OCI-LY7 (cell line): ENCODE data around the gene CEACAM7. TPM values are rescaled to one million over a fixed set of nuclear protein-coding genes. Genes with fewer than 3 reads are reported as not detected.
A peak's percentile ranks its signal among the peaks of the same experiment; 100 is the strongest.

Experiments used
- BruUV-seq: library from RNA; stranded (reverse); fragments of 400-500 nt; replicated peaks from 2 replicates; lab custom pipeline; 2021; lab: Mats Ljungman, UMichigan
- CTCF ChIA-PET: fragments of 300-600 bp; sonication (Branson Sonifier 250); formaldehyde crosslinking; loops from one replicate; lab custom pipeline; 2022; ENCODE audit warnings: antibody characterized with exemption; ENCODE audit not compliant: unreplicated experiment; lab: Charles Lee
- POLR2A ChIA-PET: fragments of 300-600 bp; sonication (Branson Sonifier 250); formaldehyde crosslinking; loops from one replicate; lab custom pipeline; 2022; ENCODE audit warnings: antibody characterized with exemption; lab: Charles Lee
- DNase-seq: peaks from one replicate; pipeline ENCODE4 v3.0.0-alpha.2; 2015; ENCODE audit warnings: low spot score
- H2AFZ ChIP-seq: fragments of 200-600 bp; sonication (generic), shearing (Covaris generic); 2 replicates; pipeline ENCODE4 v1.6.1; 2014; ENCODE audit warnings: mild to moderate bottlenecking, antibody characterized with exemption, low read length, moderate library complexity
- H3K27ac ChIP-seq: fragments of 200-600 bp; sonication (generic); 2 replicates; pipeline ENCODE4 v1.5.1; 2014; ENCODE audit warnings: mixed run types, low read depth, mild to moderate bottlenecking, moderate library complexity, low read length, inconsistent platforms; ENCODE audit not compliant: poor library complexity, severe bottlenecking
- H3K36me3 ChIP-seq: fragments of 200-600 bp; sonication (generic); 2 replicates; pipeline ENCODE4 v1.6.1; 2014; ENCODE audit warnings: mild to moderate bottlenecking, antibody characterized with exemption, low read length, moderate library complexity, mixed read lengths; ENCODE audit not compliant: insufficient read depth
- H3K4me1 ChIP-seq: fragments of 200-600 bp; sonication (generic); 2 replicates; pipeline ENCODE4 v1.5.1; 2014; ENCODE audit warnings: mild to moderate bottlenecking, low read length; ENCODE audit not compliant: insufficient read depth, poor library complexity, severe bottlenecking
- H3K4me2 ChIP-seq: fragments of 200-600 bp; sonication (generic); 2 replicates; pipeline ENCODE4 v1.6.1; 2014; ENCODE audit warnings: mild to moderate bottlenecking, low read length
- H3K4me3 ChIP-seq: fragments of 200-600 bp; sonication (generic); 2 replicates; pipeline ENCODE4 v1.5.1; 2014; ENCODE audit warnings: mild to moderate bottlenecking, low read depth, low read length; ENCODE audit not compliant: poor library complexity, severe bottlenecking
- H3K79me2 ChIP-seq: fragments of 200-600 bp; sonication (generic); 2 replicates; pipeline ENCODE4 v1.6.1; 2016; ENCODE audit warnings: low read depth, mild to moderate bottlenecking, low read length, moderate library complexity, mixed read lengths; ENCODE audit not compliant: insufficient read depth
- H3K9me2 ChIP-seq: fragments of 200-600 bp; sonication (generic); 2 replicates; pipeline ENCODE4 v1.6.1; 2016; ENCODE audit warnings: mild to moderate bottlenecking, low read length, mixed read lengths; ENCODE audit not compliant: insufficient read depth
- H3K9me3 ChIP-seq: fragments of 200-600 bp; sonication (generic); 2 replicates; pipeline ENCODE4 v1.6.1; 2014; ENCODE audit warnings: mild to moderate bottlenecking, mixed run types, low read length, mixed read lengths
- H4K20me1 ChIP-seq: fragments of 200-600 bp; sonication (generic); 2 replicates; pipeline ENCODE4 v1.6.1; 2014; ENCODE audit warnings: mild to moderate bottlenecking, antibody characterized with exemption, low read length, moderate library complexity, mixed read lengths; ENCODE audit not compliant: insufficient read depth
- EZH2phosphoT487 ChIP-seq: fragments of 200-600 bp; sonication (generic); IDR thresholded peaks from 2 replicates; pipeline ENCODE4 v1.6.1; 2018; ENCODE audit warnings: low read depth, borderline replicate concordance, mild to moderate bottlenecking, mixed run types, antibody characterized with exemption, low read length, moderate library complexity, mixed read lengths
- intact Hi-C: fragments of 100-400 bp; cut with micrococcal nuclease; formaldehyde crosslinking; loops from one replicate; pipeline ENCODE4 v1.10.0; 2022; ENCODE audit not compliant: unreplicated experiment
- total RNA-seq, 2 experiments: library from RNA; depleted of rRNA in 1 of 2; stranded (reverse); fragments of >200 nt in 1 of 2; shearing (Covaris generic) in 1 of 2; gene quantifications; 2 replicates each; pipeline ENCODE4 v1.2.3, GENCODE V29; 2014 to 2022
- TF ChIP-seq, protein P1 (sequence below): fragments of 200-600 bp; sonication (generic); conservative IDR thresholded peaks from 2 replicates; pipeline ENCODE4 v1.5.1; 2014; ENCODE audit warnings: mild to moderate bottlenecking, antibody characterized with exemption, low read length, moderate library complexity, mixed read lengths

Gene CEACAM7
- total RNA-seq, 2 experiments from 2014 or later = not detected

DNA sequence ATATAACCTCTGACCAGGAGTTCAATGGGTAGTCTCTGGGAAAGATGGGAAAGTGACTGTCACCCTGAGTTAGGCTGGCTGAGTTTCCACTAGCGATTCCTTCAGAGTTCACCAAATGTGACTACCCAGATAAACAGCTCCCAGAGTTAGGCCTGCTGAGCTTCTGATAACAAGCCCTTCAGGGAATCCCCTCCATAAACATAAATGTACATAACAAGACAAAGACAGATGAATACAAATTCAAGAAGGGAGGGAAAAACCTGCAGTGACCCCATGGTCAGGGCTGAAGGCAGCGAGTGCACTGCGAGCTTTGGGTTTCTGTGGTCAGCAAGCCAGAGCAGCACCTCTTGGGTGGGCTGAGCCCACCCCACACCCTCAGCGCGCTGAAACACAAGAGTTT is 35.8 kb downstream of the CEACAM7 start:
- no peak overlapping the region for H3K4me3 ChIP-seq
- H3K79me2 ChIP-seq = no peaks in the 10 kb centered on the region
- no peaks in the 10 kb centered on the region for H3K9me2 ChIP-seq
- H4K20me1 ChIP-seq = no peaks in the 10 kb centered on the region
- no peak overlapping the region for H3K4me2 ChIP-seq
- intact Hi-C loops = no loop called here
- CTCF ChIA-PET = interaction anchor here (0.5 kb wide), 1 partner anchor 585 kb away, joined by 3 read pairs; no protein-coding TSS in a partner anchor
- no peaks in the 10 kb centered on the region for H3K36me3 ChIP-seq
- no peak overlapping the region for H2AFZ ChIP-seq
- BruUV-seq = no TSS peak
- TF ChIP-seq, protein P1, sequence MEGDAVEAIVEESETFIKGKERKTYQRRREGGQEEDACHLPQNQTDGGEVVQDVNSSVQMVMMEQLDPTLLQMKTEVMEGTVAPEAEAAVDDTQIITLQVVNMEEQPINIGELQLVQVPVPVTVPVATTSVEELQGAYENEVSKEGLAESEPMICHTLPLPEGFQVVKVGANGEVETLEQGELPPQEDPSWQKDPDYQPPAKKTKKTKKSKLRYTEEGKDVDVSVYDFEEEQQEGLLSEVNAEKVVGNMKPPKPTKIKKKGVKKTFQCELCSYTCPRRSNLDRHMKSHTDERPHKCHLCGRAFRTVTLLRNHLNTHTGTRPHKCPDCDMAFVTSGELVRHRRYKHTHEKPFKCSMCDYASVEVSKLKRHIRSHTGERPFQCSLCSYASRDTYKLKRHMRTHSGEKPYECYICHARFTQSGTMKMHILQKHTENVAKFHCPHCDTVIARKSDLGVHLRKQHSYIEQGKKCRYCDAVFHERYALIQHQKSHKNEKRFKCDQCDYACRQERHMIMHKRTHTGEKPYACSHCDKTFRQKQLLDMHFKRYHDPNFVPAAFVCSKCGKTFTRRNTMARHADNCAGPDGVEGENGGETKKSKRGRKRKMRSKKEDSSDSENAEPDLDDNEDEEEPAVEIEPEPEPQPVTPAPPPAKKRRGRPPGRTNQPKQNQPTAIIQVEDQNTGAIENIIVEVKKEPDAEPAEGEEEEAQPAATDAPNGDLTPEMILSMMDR = no peak
- TF ChIP-seq EZH2phosphoT487 = no peak
- no peaks in the 10 kb centered on the region for H3K9me3 ChIP-seq
- DNase-seq = no peak
- H3K27ac ChIP-seq = no peak overlapping the region
- H3K4me1 ChIP-seq = no peaks in the 10 kb centered on the region
- POLR2A ChIA-PET = no interaction called here

DNA sequence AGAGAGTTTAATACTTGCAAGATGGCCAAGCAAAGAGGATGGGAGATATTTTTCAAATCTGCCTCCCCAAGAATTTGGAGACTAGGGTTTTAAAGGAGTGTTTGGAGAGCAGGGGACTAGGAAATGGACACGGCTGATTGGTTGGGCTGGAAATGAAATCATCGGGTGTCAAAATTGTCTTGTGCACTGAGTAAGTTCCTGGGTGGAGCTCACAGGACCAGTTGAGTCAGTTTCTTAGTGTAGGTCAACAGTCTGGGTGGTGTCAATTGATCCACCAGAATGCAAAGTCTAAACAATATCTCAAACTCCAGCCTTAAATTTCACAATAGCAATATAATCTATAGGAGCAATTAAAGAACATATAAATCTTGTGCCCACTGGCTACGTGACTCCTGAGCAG is 38.2 kb downstream of the CEACAM7 start:
- Histone ChIP-seq H4K20me1 (no peaks in the 10 kb centered on the region), H3K79me2 (no peaks in the 10 kb centered on the region), H3K9me3 (no peaks in the 10 kb centered on the region), H3K4me1 (no peaks in the 10 kb centered on the region), H3K27ac (no peak overlapping the region), H3K4me2 (no peak overlapping the region), H3K9me2 (no peaks in the 10 kb centered on the region), H3K36me3 (no peaks in the 10 kb centered on the region), H3K4me3 (no peak overlapping the region), H2AFZ (no peak overlapping the region)
- intact Hi-C loops = no loop called here
- BruUV-seq = no TSS peak
- ChIA-PET POLR2A (no interaction called here), CTCF (no interaction called here)
- TF ChIP-seq EZH2phosphoT487 = no peak
- TF ChIP-seq, protein P1 = no peak
- no peak for DNase-seq

DNA sequence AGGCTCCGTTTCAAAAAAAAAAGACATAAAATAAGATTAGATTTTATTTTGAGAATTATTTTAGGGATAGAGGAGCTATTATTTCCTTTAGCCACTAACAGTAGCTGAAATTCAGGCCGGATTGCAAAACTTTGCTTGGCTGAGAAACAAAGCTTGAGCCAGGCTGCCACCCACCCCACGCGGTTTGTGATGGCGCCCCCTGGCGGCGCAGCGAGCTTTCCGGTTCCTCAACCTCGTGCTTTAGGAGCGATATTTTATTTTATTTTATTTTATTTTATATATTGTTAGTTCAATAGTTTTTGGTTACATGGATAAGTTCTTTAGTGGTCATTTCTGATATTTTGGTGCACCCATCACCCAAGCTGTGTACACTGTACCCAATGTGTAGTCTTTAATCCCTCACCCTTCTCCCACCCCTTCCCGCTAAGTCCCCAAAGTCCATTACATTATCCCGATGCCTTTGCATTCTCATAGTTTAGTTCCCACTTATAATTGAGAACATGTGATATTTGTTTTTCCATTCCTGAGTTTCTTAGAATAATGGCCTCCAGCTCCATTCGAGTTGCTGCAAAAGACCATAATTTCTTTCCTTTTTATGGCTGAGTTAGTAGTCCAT is 41.4 kb downstream of the CEACAM7 start:
- Histone ChIP-seq H3K4me3 (no peak overlapping the region), H3K4me1 (no peaks in the 10 kb centered on the region), H2AFZ (no peak overlapping the region), H3K36me3 (no peaks in the 10 kb centered on the region), H3K27ac (no peak overlapping the region), H3K9me2 (no peaks in the 10 kb centered on the region), H3K79me2 (no peaks in the 10 kb centered on the region), H3K9me3 (no peaks in the 10 kb centered on the region), H4K20me1 (no peaks in the 10 kb centered on the region), H3K4me2 (no peak overlapping the region)
- intact Hi-C loops = no loop called here
- ChIA-PET CTCF (no interaction called here), POLR2A (interaction anchor here (0.7 kb wide), 1 partner anchor 12 kb away, joined by 3 read pairs; no protein-coding TSS in a partner anchor)
- TF ChIP-seq, protein P1 = peak; percentile 82
- no peak for TF ChIP-seq EZH2phosphoT487
- peak; percentile 33 for DNase-seq
- no TSS peak for BruUV-seq
